Stimulated activated CD8-positive, alpha-beta memory T cell treated with anti-CD3 and anti-CD28 coated beads, Interleukin-7, amount 100 ng/mL, for 4 hours (primary cell): Measurements from ENCODE around the gene ADIPOR1.

Experiments
- DNase-seq, 2 donors: peaks; one replicate each; pipeline ENCODE4 v3.0.0-alpha.2; 2020; ENCODE audit warnings: low read depth in 2 of 2

ADIPOR1 gene

DNA sequence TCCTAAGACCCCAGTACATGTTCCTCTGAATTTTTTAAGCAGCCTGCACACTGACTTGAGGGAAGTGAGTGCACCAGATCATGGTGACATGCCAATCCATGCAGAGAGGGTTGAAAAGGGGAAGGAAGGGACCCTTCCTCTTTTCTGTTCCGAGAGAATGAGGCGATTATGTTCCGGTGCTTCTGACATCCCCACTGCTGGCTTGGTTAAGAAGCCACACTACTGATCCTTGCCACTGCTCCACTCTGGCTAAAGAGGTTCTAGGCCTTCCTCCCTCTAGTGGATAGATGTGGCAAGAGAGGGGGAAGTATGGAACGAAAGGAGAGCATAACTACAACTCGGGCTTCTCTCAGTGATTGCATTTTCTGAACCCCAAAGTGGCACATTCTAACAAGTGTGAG lies 10.8 kb upstream of the ADIPOR1 start:
- no peak for DNase-seq

DNA sequence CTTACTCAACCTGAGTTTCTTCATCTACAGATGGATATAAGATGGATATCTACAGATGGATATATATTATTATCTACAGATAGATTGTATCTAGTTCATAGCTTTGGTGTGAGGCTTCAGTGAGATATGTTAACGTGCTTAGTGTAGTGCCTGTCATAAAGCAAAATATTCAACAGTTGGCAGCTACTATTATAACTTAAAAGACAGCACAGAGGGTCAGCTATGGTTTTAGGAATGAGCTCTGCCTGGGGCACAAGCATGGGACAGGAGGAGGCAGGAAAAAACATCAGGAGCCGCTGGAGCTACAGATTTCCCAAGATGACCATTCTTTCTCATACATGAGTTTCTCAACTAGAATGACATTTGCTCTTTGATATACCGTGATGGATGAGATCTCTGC lies 10.2 kb upstream of the ADIPOR1 start:
- DNase-seq = no peak

GRCh38 chr1:202967684-202968281 lies 9.7 kb upstream of the ADIPOR1 start:
- DNase-seq = no peak

GRCh38 chr1:202966006-202966898 lies 8.1 kb upstream of the ADIPOR1 start:
- DNase-seq = no peak

GRCh38 chr1:202965422-202965821 lies 7.3 kb upstream of the ADIPOR1 start:
- DNase-seq = no peak

DNA sequence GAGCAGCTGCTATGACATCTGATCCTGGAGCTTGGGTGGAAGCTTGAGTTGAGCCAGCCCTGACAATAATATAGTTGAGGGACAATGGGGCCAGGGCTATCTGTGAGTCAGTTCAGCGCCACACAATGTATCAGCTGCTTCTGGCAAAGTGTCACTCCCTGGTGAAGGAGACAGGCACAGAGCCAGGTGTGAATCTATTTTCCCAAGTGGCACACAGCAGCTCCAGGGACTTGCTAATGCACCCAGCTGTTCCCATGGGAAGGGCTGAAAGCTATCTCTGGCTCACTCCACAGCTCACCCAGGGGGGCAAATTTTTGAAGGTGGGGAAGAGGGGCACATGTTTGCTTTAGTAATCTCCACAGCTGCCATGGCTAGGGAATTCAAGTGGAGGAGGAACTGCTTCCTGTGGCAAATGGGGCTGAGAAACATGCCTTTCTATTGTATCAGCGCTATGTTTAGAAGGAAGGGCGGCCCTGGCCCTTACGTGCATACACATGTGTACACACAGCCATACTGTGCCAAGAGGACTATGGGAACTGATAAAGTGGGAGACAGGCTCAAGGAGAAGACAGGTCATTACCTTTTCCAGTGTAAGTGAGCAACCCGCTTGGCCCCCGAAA lies 6.8 kb upstream of the ADIPOR1 start:
- DNase-seq = no peak

GRCh38 chr1:202961220-202961880 lies 3.2 kb upstream of the ADIPOR1 start:
- DNase-seq = no peak

- DNase-seq = no peak
Observed at GRCh38 chr1:202959276-202959620, 1.1 kb upstream of the ADIPOR1 start.

- no peak for DNase-seq
Observed at GRCh38 chr1:202958544-202959275, 598 bp upstream of the ADIPOR1 start.

GRCh38 chr1:202956969-202957368 lies 1.1 kb downstream of the ADIPOR1 start:
- no peak for DNase-seq

GRCh38 chr1:202954057-202954745 lies 3.9 kb downstream of the ADIPOR1 start:
- DNase-seq = no peak

GRCh38 chr1:202953392-202953791 lies 4.7 kb downstream of the ADIPOR1 start:
- no peak for DNase-seq

GRCh38 chr1:202952818-202953217 lies 5.3 kb downstream of the ADIPOR1 start:
- no peak for DNase-seq

- DNase-seq = no peak
Observed at GRCh38 chr1:202952099-202952498, 6.0 kb downstream of the ADIPOR1 start.

GRCh38 chr1:202951437-202951836 lies 6.7 kb downstream of the ADIPOR1 start:
- DNase-seq = no peak

DNA sequence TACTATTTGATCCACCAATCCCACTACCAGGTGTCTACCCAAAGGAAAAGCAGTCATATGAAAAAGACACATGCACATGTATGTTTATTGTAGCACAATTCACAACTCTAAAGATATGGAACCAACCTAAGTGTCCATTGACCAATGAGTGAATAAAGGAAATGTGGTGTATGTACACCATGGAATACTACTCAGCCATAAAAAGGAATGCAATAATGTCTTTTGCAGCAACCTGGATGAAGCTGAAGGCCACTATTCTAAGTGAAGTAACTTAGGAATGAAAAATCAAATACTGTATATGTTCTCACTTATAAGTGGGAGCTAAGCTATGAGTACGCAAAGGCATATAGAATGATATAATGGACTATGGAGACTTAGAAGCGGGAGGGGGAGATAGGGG lies 12.6 kb downstream of the ADIPOR1 start:
- DNase-seq = no peak

- no peak for DNase-seq
Observed at GRCh38 chr1:202944438-202944921, 13.6 kb downstream of the ADIPOR1 start.

DNA sequence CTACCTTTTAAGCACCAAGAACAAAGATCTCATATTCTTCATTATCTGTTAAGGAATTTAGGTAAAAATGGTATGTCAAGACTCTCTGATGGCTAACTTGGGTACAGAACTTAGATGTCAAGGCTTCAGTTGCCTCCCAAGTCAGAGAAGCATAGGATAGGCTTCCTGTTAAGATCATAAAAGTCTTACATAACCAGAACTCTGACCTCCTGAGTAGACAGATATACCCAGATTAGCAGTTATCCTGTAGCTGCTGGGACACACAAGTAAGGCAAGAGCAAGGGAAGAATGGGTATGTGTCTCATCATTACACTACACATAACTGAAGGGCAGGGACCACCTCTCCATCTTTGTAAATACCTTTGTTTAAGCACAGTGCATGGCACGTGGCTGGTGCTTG lies 15.7 kb downstream of the ADIPOR1 start:
- no peak for DNase-seq

GRCh38 chr1:202941372-202941771 lies 16.7 kb downstream of the ADIPOR1 start:
- DNase-seq = no peak

GRCh38 chr1:202940561-202940960 lies 17.6 kb downstream of the ADIPOR1 start:
- DNase-seq = no peak
